HT1080 (cell line): ENCODE measurements around the gene PARP15. TPM values are rescaled to one million over a fixed set of nuclear protein-coding genes. Genes with fewer than 3 reads are reported as not detected.

Experiments
- total RNA-seq: library from RNA; depleted of rRNA; stranded (reverse); fragments of >200 nt; shearing (Covaris generic); gene quantifications from 2 replicates; pipeline ENCODE4 v1.2.3, GENCODE V29; 2014; rRNA removed

The PARP15 gene
- total RNA-seq, 1 experiment from 2014 or later, result not detected

Other genes with a start within 250 kb of the PARP15 start
- gene MIX23, start 194.4 kb upstream of the PARP15 start, total RNA-seq, result 121 and 155 TPM in 2 replicates
- 78.9 and 81.1 TPM in 2 replicates for gene FAM162A, start 193.5 kb upstream of the PARP15 start, total RNA-seq
- gene WDR5B, start 161.6 kb upstream of the PARP15 start, total RNA-seq, result 9.2 TPM in 2 replicates
- 46.1 and 82.6 TPM in 2 replicates for gene KPNA1, start 62.7 kb upstream of the PARP15 start, total RNA-seq
- gene PARP9, start 13.3 kb upstream of the PARP15 start, total RNA-seq, result 10.5 and 10.7 TPM in 2 replicates
- gene DTX3L, start 13.3 kb upstream of the PARP15 start, total RNA-seq, result 17.4 and 22.5 TPM in 2 replicates
- gene PARP14, start 103.2 kb downstream of the PARP15 start, total RNA-seq, result 19.8 and 21.0 TPM in 2 replicates
- gene HSPBAP1, start 216.2 kb downstream of the PARP15 start, total RNA-seq, result 16.4 and 18.1 TPM in 2 replicates
- 24.3 and 25.5 TPM in 2 replicates for gene SLC49A4, start 217.4 kb downstream of the PARP15 start, total RNA-seq